ENCODE measurements around the gene SATB2.

SATB2 gene

GRCh38 chr2:199378948-199379650 lies 78.6 kb downstream of the SATB2 start:
- TF ChIP-seq GATA3 (IDR thresholded peaks at IDR 0.05; ENCODE audit: low read depth, low read length) = no peak
- TF ChIP-seq GATA2 (IDR thresholded peaks at IDR 0.05; ENCODE audit: low read depth, low read length) = no peak

GRCh38 chr2:199370150-199370780 lies 87.5 kb downstream of the SATB2 start:
- TF ChIP-seq GATA3 (IDR thresholded peaks at IDR 0.05; ENCODE audit: low read depth, low read length) (no peak), GATA2 (IDR thresholded peaks at IDR 0.05; ENCODE audit: low read depth, low read length) (no peak)

DNA sequence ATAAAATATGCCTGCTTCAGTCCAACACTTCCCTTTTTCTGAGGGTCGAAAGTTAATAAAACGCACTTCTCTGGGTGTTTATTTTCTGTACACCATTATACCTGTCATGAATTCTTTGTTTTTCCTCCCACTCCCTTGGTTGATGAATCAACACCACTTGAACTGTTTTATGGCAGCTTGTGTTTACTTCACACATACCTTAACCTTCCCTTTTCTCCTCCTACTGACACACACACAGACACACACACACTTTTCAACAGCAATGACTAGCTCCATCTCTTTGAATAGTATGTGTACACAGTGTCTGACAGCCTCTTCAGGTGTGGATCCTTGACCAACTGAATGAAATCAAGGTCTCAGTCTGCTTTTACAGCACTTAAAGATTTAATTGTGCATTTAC lies 91.3 kb downstream of the SATB2 start:
- TF ChIP-seq GATA2 (IDR thresholded peaks at IDR 0.05; ENCODE audit: low read depth, low read length) (no peak), GATA3 (IDR thresholded peaks at IDR 0.05; ENCODE audit: low read depth, low read length) (no peak)

DNA sequence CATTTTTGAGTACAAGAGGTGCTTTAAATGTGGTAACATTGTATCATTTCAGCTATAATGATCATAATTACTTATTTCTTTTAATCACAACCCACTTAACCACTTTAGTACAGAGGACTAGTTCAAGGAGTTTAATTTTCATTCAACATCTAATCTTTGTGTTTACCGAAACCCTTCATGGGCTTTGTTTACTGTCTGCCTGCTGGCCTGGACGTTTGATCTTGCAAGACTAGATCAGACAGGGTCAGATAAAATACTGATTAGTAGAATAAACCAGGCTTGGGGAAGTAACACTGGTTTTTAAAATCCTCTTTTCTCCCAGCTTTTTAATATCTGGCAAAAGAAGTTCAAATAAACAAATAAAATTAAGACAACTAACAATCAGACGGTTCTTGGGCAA lies 93.6 kb downstream of the SATB2 start:
- TF ChIP-seq GATA3 (IDR thresholded peaks at IDR 0.05; ENCODE audit: low read depth, low read length) (no peak), GATA2 (IDR thresholded peaks at IDR 0.05; ENCODE audit: low read depth, low read length) (no peak)

- TF ChIP-seq GATA3 (IDR thresholded peaks at IDR 0.05; ENCODE audit: low read depth, low read length) = no peak
- TF ChIP-seq GATA2 (IDR thresholded peaks at IDR 0.05; ENCODE audit: low read depth, low read length) = no peak
Observed at GRCh38 chr2:199356412-199356811, 101.3 kb downstream of the SATB2 start.

DNA sequence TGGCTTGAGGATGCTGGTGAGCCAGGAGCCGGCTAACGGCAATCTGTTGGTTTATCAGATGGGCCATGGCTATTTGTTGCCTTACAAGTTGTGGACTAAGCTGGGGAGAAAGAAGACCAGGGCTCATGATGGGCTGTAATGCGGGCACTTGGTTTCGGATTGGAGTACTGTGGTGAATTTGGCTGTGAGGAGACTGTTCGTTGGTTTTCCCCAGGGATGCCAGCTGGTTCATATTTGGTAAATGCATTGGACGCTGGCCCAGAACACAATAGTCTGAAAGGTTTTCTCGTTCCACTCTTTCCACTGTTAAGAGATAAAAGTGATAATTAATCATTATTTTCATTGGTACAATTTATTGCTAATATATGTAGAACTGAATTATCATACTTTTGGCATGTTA lies 108.9 kb downstream of the SATB2 start:
- TF ChIP-seq GATA2 (IDR thresholded peaks at IDR 0.05; ENCODE audit: low read depth, low read length) = no peak
- no peak for TF ChIP-seq GATA3 (IDR thresholded peaks at IDR 0.05; ENCODE audit: low read depth, low read length)

DNA sequence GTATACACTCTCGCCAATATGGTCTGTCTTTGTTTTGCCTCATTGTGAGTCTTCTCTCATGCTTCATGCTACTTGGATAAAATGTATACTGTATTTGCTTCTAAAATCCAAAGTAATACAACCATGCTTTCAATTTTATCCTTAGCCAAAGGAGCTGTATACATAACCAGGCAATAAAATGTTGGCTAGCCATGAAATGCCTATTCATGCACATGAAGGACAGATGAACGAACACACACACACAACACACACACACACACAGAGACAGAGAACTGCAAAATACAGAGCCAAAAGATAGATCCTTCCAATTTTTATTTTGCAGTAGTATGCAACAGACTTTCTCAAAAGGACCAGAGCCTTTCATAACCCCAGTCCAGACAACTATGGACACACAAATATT lies 113.7 kb downstream of the SATB2 start:
- no peak for TF ChIP-seq GATA3 (IDR thresholded peaks at IDR 0.05; ENCODE audit: low read depth, low read length)

DNA sequence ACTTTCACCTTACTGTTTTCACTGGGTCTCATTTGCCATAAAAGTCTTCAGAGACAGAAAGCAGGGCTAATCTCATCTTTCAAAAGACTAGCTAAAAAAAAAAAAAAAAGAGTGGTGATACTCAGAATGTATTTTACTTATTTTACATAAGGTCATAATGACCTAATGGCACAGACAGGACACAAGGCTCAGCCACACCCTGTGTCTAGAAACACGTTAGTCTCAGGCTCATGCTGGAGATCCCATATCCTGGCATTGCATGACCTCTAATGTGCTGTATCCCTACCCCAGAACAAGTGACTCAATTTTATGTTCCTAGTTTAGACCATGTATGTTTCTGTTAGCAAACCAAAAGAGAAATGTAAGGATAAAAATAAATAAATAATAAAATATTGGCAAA lies 115.4 kb downstream of the SATB2 start:
- TF ChIP-seq GATA2 (IDR thresholded peaks at IDR 0.05; ENCODE audit: low read depth, low read length) (no peak), GATA3 (IDR thresholded peaks at IDR 0.05; ENCODE audit: low read depth, low read length) (no peak)

DNA sequence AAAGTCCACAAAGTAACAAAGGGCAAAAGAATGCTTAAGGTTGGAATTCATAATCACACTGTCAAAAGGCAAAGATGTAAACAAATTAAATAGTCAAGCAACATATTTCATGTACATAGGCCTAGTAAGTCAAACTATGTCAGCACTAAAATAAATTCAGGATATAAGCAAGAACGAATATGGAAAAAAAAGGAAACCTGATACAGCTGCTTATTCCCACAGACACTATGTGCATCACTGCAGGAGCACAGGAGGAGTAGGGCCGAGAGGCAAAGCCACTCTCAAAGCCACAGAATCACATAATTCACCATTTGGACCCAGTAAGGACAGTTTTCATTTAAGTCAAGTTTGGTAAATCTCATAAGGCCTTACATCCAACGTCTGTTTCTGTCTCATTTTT lies 116.6 kb downstream of the SATB2 start:
- TF ChIP-seq GATA3 (IDR thresholded peaks at IDR 0.05; ENCODE audit: low read depth, low read length) (no peak), GATA2 (IDR thresholded peaks at IDR 0.05; ENCODE audit: low read depth, low read length) (no peak)

GRCh38 chr2:199339891-199340605 lies 117.7 kb downstream of the SATB2 start:
- TF ChIP-seq GATA2 (IDR thresholded peaks at IDR 0.05; ENCODE audit: low read depth, low read length) = no peak

GRCh38 chr2:199336546-199336945 lies 121.2 kb downstream of the SATB2 start:
- no peak for TF ChIP-seq GATA2 (IDR thresholded peaks at IDR 0.05; ENCODE audit: low read depth, low read length)
- TF ChIP-seq GATA3 (IDR thresholded peaks at IDR 0.05; ENCODE audit: low read depth, low read length) = no peak

DNA sequence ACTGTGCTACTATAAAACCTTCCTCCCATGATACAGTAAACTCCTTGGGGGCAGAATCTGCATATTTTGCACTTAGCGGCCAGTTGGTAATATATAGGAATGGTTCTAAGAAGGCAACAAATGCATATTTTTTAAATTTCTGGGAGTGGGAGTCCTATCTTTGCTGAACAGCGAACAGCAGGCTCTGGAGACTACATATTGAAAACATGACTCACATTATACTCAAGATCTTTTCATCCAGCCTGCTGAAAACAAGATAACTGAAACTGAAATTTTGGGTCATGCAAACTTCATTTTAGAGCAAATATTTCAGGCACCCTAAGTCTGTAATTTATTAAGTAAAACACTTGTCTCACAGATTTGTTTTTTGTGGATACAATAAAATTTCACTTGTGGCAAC lies 122.2 kb downstream of the SATB2 start:
- TF ChIP-seq GATA2 (IDR thresholded peaks at IDR 0.05; ENCODE audit: low read depth, low read length) (no peak), GATA3 (IDR thresholded peaks at IDR 0.05; ENCODE audit: low read depth, low read length) (no peak)

- TF ChIP-seq GATA3 (IDR thresholded peaks at IDR 0.05; ENCODE audit: low read depth, low read length) (no peak), GATA2 (IDR thresholded peaks at IDR 0.05; ENCODE audit: low read depth, low read length) (no peak)
Observed at GRCh38 chr2:199329466-199329865, 128.3 kb downstream of the SATB2 start.

GRCh38 chr2:199329031-199329430 lies 128.7 kb downstream of the SATB2 start:
- TF ChIP-seq GATA3 (IDR thresholded peaks at IDR 0.05; ENCODE audit: low read depth, low read length) (no peak), GATA2 (IDR thresholded peaks at IDR 0.05; ENCODE audit: low read depth, low read length) (no peak)

DNA sequence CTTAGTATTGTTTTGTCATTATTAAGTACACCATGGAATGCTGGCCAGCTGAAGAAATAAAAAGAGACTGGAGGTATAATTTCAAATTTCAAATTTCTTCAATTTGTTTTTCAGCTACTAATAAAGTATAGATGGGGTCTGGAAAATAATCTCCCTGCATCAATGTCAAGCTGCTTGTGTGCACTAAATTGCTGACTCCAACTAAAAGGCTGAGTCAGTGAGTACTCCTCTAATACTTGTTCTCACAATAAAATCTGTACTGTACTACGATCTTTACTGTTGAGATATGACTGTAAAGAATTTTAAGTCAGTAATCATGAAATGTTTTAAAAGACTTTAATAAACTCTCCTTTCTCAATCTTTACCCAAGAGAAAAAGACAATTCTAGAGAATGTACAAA lies 131.9 kb downstream of the SATB2 start:
- TF ChIP-seq GATA3 (IDR thresholded peaks at IDR 0.05; ENCODE audit: low read depth, low read length) (no peak), GATA2 (IDR thresholded peaks at IDR 0.05; ENCODE audit: low read depth, low read length) (no peak)

Data from SH-SY5Y (cell line).